ENCODE data around the gene CPEB1. TPM values are rescaled to one million over a fixed set of nuclear protein-coding genes. Genes with fewer than 3 reads are reported as not detected.

CPEB1 gene
- total and polyA plus RNA-seq, 2 donors (not counting 1 experiment from before 2014, with no cell fraction given): 8.4 to 62.3 TPM

DNA sequence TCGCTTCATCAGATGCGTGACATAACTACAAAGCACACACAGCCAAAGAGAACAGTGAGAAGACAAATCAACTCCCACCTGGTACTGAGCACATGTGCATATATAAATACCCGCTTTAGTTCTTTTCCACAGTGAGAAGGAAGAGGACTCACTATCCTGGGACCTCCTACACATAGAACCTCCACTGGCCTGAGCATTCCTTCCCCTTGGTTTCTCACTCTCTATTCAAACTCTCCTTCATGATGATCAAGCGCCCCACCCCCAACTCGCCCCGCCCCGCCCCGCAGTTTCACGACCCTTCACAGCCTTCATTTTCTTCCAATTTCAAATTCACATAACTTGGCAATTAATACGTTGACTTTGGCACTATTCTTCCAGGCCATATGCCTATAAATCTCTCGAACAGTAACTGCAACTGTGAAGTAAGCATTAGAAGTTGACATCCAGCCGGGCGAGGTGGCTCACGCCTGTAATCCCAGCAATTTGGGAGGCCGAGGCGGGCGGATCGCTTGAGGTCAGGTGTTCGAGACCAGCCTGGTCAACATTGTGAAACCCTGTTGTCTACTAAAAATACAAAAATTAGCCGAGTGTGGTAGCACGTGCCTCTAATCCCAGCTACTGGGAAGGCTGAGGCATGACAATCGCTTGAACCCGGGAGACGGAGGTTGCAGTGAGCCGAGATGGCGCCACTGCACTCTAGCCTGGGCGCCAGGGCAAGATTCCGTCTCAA lies 108.0 kb downstream of the CPEB1 start:
- Histone ChIP-seq H3K9me3 (ENCODE audit: control insufficient read depth, insufficient read depth, low read depth, low read length) (no peaks in the 10 kb centered on the region), H3K4me1 (ENCODE audit: control insufficient read depth, extremely low read depth, insufficient read depth, low read length) (peaks cover 10% of the 10 kb centered on the region), H3K4me2 (ENCODE audit: extremely low read depth, insufficient read depth, low read length) (peak overlapping the region; percentile 85), H3K27ac (ENCODE audit: insufficient read depth, low read length) (peak overlapping the region; percentile 90), H4K20me1 (ENCODE audit: control insufficient read depth, extremely low read depth, insufficient read depth, low read length) (no peaks in the 10 kb centered on the region), H3K4me3 (replicated peaks in 1 of 4; ENCODE audit: control extremely low read depth in 1 of 4, insufficient read depth in 1 of 4, low read depth in 3 of 4, low read length in 4 of 4) (peak overlapping the region; percentile 65 to 97 (median 80)), H3K27me3 (ENCODE audit: control insufficient read depth, insufficient read depth, low read length) (no peaks in the 10 kb centered on the region), H3K36me3 (ENCODE audit: control insufficient read depth, insufficient read depth, low read length) (peaks cover 19% of the 10 kb centered on the region), H3K9ac (ENCODE audit: insufficient read depth, low read length) (peak overlapping the region; percentile 90), H2AFZ (ENCODE audit: low read length) (no peak overlapping the region), H3K79me2 (ENCODE audit: control insufficient read depth, insufficient read depth, low read length) (peaks cover 36% of the 10 kb centered on the region)
- TF ChIP-seq, protein P1, sequence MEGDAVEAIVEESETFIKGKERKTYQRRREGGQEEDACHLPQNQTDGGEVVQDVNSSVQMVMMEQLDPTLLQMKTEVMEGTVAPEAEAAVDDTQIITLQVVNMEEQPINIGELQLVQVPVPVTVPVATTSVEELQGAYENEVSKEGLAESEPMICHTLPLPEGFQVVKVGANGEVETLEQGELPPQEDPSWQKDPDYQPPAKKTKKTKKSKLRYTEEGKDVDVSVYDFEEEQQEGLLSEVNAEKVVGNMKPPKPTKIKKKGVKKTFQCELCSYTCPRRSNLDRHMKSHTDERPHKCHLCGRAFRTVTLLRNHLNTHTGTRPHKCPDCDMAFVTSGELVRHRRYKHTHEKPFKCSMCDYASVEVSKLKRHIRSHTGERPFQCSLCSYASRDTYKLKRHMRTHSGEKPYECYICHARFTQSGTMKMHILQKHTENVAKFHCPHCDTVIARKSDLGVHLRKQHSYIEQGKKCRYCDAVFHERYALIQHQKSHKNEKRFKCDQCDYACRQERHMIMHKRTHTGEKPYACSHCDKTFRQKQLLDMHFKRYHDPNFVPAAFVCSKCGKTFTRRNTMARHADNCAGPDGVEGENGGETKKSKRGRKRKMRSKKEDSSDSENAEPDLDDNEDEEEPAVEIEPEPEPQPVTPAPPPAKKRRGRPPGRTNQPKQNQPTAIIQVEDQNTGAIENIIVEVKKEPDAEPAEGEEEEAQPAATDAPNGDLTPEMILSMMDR (conservative IDR thresholded peaks at IDR 0.05 in 1 of 2, IDR thresholded peaks at IDR 0.05 in 1 of 2; ENCODE audit: low read depth in 1 of 2, low read length in 2 of 2): no peak
- no peak for TF ChIP-seq EZH2 (IDR thresholded peaks at IDR 0.05; ENCODE audit: low read length, missing control alignments)
- DNase-seq (ENCODE audit: low read depth in 2 of 2): peak in 1 of 2 donors; percentile 20

DNA sequence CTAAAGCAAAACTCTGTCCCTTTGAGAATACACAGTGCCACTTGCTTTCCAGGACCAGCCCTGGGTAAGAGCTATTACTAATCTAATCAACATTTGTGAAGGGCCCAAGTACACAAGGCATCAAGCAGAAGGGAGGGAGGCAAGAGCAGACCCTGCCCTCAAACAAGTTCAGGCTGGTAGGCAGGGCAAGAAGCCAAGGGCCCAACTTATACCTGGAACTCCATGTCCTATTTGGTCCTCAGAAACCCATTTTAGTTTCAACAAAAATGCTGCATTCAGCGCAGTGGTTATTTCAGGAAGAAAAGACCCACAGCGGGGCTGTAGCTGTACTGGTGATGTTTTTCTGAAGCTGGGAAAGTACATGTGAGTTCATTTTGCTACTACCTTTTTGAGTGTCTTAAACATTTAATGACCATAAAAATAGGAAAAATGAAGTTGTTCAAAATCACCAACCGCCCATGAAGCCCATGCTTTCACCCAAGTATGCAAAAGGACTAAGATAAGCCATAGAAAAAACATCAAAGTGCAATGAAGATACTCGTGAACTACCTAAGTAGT lies 109.7 kb downstream of the CPEB1 start:
- no peak for DNase-seq (ENCODE audit: low read depth in 2 of 2)
- Histone ChIP-seq H3K36me3 (ENCODE audit: control insufficient read depth, insufficient read depth, low read length) (peaks cover 19% of the 10 kb centered on the region), H3K4me3 (replicated peaks in 1 of 4; ENCODE audit: control extremely low read depth in 1 of 4, insufficient read depth in 1 of 4, low read depth in 3 of 4, low read length in 4 of 4) (peak overlapping the region in 1 of 4 experiments; percentile 97), H3K27me3 (ENCODE audit: control insufficient read depth, insufficient read depth, low read length) (no peaks in the 10 kb centered on the region), H3K4me2 (ENCODE audit: extremely low read depth, insufficient read depth, low read length) (no peak overlapping the region), H3K79me2 (ENCODE audit: control insufficient read depth, insufficient read depth, low read length) (peaks cover 36% of the 10 kb centered on the region), H2AFZ (ENCODE audit: low read length) (no peak overlapping the region), H3K4me1 (ENCODE audit: control insufficient read depth, extremely low read depth, insufficient read depth, low read length) (peaks cover 10% of the 10 kb centered on the region), H3K9me3 (ENCODE audit: control insufficient read depth, insufficient read depth, low read depth, low read length) (no peaks in the 10 kb centered on the region), H4K20me1 (ENCODE audit: control insufficient read depth, extremely low read depth, insufficient read depth, low read length) (no peaks in the 10 kb centered on the region), H3K9ac (ENCODE audit: insufficient read depth, low read length) (no peak overlapping the region), H3K27ac (ENCODE audit: insufficient read depth, low read length) (no peak overlapping the region)
- TF ChIP-seq, protein P1 (conservative IDR thresholded peaks at IDR 0.05 in 1 of 2, IDR thresholded peaks at IDR 0.05 in 1 of 2; ENCODE audit: low read depth in 1 of 2, low read length in 2 of 2): no peak
- no peak for TF ChIP-seq EZH2 (IDR thresholded peaks at IDR 0.05; ENCODE audit: low read length, missing control alignments)

DNA sequence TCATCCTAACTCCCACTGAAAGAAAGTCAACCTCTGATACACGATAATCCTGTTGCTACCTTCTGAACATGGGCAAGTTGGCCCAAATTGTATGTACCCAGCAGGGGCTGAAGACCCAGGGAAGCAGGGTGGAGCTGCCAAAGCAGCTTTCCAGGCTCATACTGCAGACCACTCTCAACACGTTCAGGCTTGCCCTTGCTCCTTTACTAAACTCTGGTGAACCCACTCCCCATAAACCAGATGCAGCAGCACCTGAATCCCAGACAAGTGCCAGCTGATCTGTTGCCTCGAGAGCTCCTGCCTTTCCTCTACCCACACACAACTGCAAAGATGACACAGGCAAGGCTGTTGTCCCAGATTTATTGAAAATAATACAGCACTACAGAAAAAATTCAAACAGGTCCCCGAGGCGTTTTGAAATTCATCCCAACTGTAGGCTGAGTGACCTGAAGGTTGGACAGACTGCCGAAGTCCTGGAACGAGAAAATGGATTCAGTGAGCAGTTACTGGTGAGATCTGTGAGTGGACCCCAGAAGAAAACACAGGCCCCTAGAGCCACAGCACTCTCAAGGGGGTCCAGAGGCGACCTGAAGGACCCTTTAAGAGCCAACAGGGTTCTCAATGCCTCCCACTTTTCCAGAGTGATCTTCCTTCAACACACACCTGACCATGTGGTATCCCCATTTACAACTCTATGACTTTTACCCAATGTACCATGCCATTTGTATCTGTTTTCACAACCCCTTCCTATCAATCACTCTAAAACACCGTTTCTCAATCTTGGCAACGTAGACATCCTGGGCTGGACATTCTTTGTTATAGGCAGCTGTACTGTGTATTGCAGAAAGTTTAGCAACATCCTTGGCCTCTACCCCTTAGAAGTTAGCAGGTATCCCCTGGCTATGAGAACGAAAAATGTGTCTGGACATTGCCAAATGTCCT lies 110.5 kb downstream of the CPEB1 start:
- H3K36me3 ChIP-seq (ENCODE audit: control insufficient read depth, insufficient read depth, low read length): peaks cover 19% of the 10 kb centered on the region
- H3K4me2 ChIP-seq (ENCODE audit: extremely low read depth, insufficient read depth, low read length): no peak overlapping the region
- DNase-seq (ENCODE audit: low read depth in 2 of 2): no peak
- no peaks in the 10 kb centered on the region for H3K27me3 ChIP-seq (ENCODE audit: control insufficient read depth, insufficient read depth, low read length)
- TF ChIP-seq EZH2 (IDR thresholded peaks at IDR 0.05; ENCODE audit: low read length, missing control alignments): no peak
- TF ChIP-seq, protein P1 (conservative IDR thresholded peaks at IDR 0.05 in 1 of 2, IDR thresholded peaks at IDR 0.05 in 1 of 2; ENCODE audit: low read depth in 1 of 2, low read length in 2 of 2): no peak
- H2AFZ ChIP-seq (ENCODE audit: low read length): no peak overlapping the region
- no peak overlapping the region for H3K4me3 ChIP-seq (replicated peaks in 1 of 4; ENCODE audit: control extremely low read depth in 1 of 4, insufficient read depth in 1 of 4, low read depth in 3 of 4, low read length in 4 of 4)
- no peak overlapping the region for H3K9ac ChIP-seq (ENCODE audit: insufficient read depth, low read length)
- H3K27ac ChIP-seq (ENCODE audit: insufficient read depth, low read length): no peak overlapping the region
- H3K79me2 ChIP-seq (ENCODE audit: control insufficient read depth, insufficient read depth, low read length): peaks cover 36% of the 10 kb centered on the region
- peaks cover 10% of the 10 kb centered on the region for H3K4me1 ChIP-seq (ENCODE audit: control insufficient read depth, extremely low read depth, insufficient read depth, low read length)
- H3K9me3 ChIP-seq (ENCODE audit: control insufficient read depth, insufficient read depth, low read depth, low read length): no peaks in the 10 kb centered on the region
- H4K20me1 ChIP-seq (ENCODE audit: control insufficient read depth, extremely low read depth, insufficient read depth, low read length): no peaks in the 10 kb centered on the region

Data from fibroblast of lung (primary cell).